ENCODE measurements around the gene CTNND2. TPM values are rescaled to one million over a fixed set of nuclear protein-coding genes. Genes with fewer than 3 reads are reported as not detected.

Gene CTNND2
- total RNA-seq, 1 experiment from 2014 or later, result 7.0 TPM

- no peak overlapping the region; a peak in 1 of 7 replicates for H3K27ac Mint-ChIP-seq
Observed at GRCh38 chr5:10934783-10935355, 969.4 kb downstream of the CTNND2 start.

More at GRCh38 chr5:10934783-10935355, 969.4 kb downstream of the CTNND2 start:
- Histone ChIP-seq H2BK5ac (ENCODE audit: insufficient read length, low read length) (no peak overlapping the region), H3T11ph (ENCODE audit: low read length) (no peak overlapping the region), H2BK15ac (ENCODE audit: low read depth, low read length) (no peak overlapping the region), H3K18ac (ENCODE audit: insufficient read length, low read depth, low read length) (no peak overlapping the region), H4K8ac (replicated peaks; ENCODE audit: insufficient read length, low read depth, low read length) (no peak overlapping the region), H4K20me1 (ENCODE audit: control insufficient read depth, insufficient read depth, insufficient read length) (no peaks in the 10 kb centered on the region), H3K4me1 (ENCODE audit: insufficient read depth, low read length) (no peaks in the 10 kb centered on the region; the same call in 1 of the 2 replicates), H2BK120ac (ENCODE audit: low read depth, low read length, poor library complexity, severe bottlenecking) (no peak overlapping the region), H3K14ac (ENCODE audit: insufficient read depth, low read length) (no peak overlapping the region), H3K79me2 (ENCODE audit: insufficient read depth, low read length) (no peaks in the 10 kb centered on the region), H4K91ac (ENCODE audit: insufficient read length, low read depth, low read length) (no peak overlapping the region), H3K56ac (ENCODE audit: insufficient read length, low read depth, low read length) (no peak overlapping the region), H3K27me3 (ENCODE audit: insufficient read depth, low read length) (no peaks in the 10 kb centered on the region), H2BK12ac (ENCODE audit: insufficient read length, low read depth, low read length) (no peak overlapping the region), H3K4ac (ENCODE audit: low read depth, low read length) (no peak overlapping the region), H3K27ac (ENCODE audit: insufficient read length, low read depth, low read length) (no peak overlapping the region), H3K23me2 (ENCODE audit: insufficient read length, low read depth, low read length, poor library complexity, severe bottlenecking) (no peaks in the 10 kb centered on the region), H3K79me1 (ENCODE audit: insufficient read depth, low read depth, low read length, poor library complexity, severe bottlenecking) (no peaks in the 10 kb centered on the region), H2BK20ac (ENCODE audit: low read depth, low read length, poor library complexity, severe bottlenecking) (no peak overlapping the region), H2AK5ac (ENCODE audit: insufficient read length, low read length) (no peak overlapping the region), H4K5ac (ENCODE audit: insufficient read length, low read depth, low read length) (no peak overlapping the region), H3K23ac (ENCODE audit: insufficient read length, low read depth, low read length) (no peak overlapping the region), H2AFZ (ENCODE audit: low read length) (no peak overlapping the region), H3K4me2 (ENCODE audit: insufficient read depth, insufficient read length, low read length) (no peak overlapping the region), H3K9ac (ENCODE audit: extremely low read depth, insufficient read length, low read length) (no peak overlapping the region), H3K9me3 (ENCODE audit: control insufficient read depth, low read depth, low read length) (no peaks in the 10 kb centered on the region)
- no CpG with 5 or more reads among the region's 7 CpGs for WGBS (ENCODE audit: extremely low coverage, insufficient read length, low lambda C conversion rate)
- H3K9me3 Mint-ChIP-seq, result no peaks in the 10 kb centered on the region; a peak in 1 of 5 replicates
- peaks cover 6% of the 10 kb centered on the region for H3K27me3 Mint-ChIP-seq (ENCODE audit: low read depth)
- peaks cover 11 to 18% of the 10 kb centered on the region in 2 experiments for H3K4me1 Mint-ChIP-seq
- no peak overlapping the region for H3K4me3 Mint-ChIP-seq
- no peak for DNase-seq
- no peaks in the 10 kb centered on the region for H3K36me3 Mint-ChIP-seq (ENCODE audit: insufficient read depth in 1 of 3, low read depth in 3 of 3)
- TF ChIP-seq CTCF (conservative IDR thresholded peaks at IDR 0.05), result no peak
